LNCaP clone FGC (cell line): ENCODE results near the gene CSRNP3.

Experiments used
- DNase-seq: peaks from one replicate; pipeline ENCODE4 v3.0.0-alpha.2; 2011; ENCODE audit warnings: low read depth
- H3K4me3 ChIP-seq: 2 replicates; pipeline ENCODE4 v1.5.1; 2011; ENCODE audit warnings: mild to moderate bottlenecking, low read depth, low read length, control low read depth
- TF ChIP-seq, protein P1 (sequence below): IDR thresholded peaks from 2 replicates; pipeline ENCODE4 v1.5.1; 2012; ENCODE audit warnings: mild to moderate bottlenecking; ENCODE audit not compliant: control insufficient read depth, insufficient read depth; ENCODE audit errors: extremely low read depth

Gene CSRNP3

DNA sequence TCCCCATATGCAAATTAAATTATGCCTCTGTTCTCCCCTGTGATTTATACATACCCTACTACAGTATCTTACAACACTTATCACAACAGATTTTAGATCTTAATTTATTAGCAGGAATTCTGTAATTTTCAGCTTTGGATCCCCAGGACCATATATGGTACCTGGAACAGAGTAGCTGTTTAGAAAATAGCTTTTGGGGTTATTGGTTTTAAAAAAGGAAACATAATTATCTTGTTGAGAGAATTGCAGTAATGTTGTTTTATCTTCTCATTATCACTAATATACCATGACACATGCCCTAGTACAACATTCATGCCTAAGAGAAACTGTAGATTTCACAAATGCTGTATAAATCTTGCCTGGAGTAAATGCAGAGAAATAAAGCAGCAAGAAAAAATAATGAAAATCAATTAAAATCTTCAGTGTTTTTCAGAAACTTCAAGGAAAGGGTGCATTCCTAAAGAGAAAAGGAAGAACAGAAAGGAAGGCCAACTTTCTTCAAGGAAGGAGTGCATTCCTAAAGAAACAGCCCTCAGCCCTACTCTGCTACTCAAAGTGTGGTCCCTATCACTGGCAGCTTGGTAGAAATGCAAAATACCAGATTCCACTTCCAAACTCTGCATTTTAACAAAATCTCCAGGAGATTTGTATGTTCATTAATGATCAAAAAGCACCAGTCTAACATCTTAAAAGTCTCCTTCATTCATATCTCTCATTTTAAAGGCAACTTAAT lies 37.1 kb upstream of the CSRNP3 start:
- TF ChIP-seq, protein P1, sequence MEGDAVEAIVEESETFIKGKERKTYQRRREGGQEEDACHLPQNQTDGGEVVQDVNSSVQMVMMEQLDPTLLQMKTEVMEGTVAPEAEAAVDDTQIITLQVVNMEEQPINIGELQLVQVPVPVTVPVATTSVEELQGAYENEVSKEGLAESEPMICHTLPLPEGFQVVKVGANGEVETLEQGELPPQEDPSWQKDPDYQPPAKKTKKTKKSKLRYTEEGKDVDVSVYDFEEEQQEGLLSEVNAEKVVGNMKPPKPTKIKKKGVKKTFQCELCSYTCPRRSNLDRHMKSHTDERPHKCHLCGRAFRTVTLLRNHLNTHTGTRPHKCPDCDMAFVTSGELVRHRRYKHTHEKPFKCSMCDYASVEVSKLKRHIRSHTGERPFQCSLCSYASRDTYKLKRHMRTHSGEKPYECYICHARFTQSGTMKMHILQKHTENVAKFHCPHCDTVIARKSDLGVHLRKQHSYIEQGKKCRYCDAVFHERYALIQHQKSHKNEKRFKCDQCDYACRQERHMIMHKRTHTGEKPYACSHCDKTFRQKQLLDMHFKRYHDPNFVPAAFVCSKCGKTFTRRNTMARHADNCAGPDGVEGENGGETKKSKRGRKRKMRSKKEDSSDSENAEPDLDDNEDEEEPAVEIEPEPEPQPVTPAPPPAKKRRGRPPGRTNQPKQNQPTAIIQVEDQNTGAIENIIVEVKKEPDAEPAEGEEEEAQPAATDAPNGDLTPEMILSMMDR: no peak
- no peak overlapping the region for H3K4me3 ChIP-seq
- no peak for DNase-seq

DNA sequence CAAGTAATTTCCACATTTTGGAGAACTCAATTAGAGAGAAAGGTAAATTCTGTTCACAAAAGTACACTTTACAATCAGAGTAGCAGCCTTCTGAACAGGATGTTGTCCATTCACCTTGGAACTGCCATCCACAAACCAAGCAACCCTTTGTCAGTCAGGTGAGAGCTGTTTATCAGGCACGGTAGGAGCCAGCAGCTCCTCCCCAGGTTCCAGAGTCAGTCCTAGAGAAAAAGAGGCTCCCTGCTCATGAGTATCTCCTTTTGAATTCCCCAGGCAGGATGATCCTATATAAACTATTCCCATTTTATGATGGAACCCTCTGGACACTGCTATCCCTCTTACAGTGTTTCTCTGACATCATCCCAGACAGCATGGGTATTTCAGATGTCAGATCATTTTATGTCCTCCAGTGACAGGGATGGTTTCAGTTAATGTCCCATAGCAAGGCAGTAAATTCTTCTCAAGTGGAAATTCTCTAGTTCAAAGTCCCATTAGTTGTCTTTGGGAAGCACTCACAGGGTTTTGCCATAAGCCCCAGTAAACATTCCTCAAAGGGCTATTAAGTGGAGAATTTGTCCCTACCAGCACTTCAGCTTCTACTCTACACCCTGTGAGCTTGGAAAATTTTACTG lies 34.5 kb upstream of the CSRNP3 start:
- DNase-seq: no peak
- TF ChIP-seq, protein P1: no peak
- no peak overlapping the region for H3K4me3 ChIP-seq

DNA sequence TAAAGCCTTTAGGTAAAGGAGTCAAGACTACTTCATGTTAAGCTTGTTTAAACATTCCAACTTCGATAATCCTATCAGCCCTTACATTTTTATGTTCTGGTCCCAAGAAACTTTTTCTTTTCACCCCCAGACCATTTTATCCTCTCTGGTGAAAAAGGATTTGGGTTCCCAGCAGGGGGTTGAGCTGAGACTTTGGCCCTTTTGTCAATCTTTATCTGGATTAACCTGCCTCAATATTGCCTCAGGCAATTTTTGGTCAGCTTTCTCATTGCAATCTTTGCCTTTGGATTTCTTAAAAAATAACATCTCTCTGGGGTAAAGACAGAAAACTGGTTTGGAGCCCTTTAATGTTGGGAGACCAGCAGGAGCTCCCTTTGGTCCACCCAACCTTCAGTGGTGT lies 33.9 kb upstream of the CSRNP3 start:
- TF ChIP-seq, protein P1: no peak
- no peak overlapping the region for H3K4me3 ChIP-seq
- no peak for DNase-seq

DNA sequence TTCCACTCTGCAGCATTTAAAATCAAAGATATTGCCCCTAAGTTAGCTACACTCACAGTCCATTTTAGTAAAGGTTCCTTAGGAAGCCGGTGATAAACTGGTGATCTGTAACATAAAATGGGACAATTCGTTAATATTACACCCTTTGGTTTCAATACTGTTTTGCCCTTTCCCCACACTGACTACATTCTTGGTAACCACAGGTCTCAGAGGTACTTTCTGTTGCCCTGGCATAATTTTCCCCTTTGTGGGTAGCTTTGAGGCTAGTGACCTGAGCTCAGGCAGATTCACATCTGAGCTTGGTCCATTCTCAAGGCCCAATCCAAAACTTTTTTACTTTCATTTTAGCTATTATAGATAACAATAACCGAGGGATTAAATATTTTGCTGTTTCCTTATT lies 32.9 kb upstream of the CSRNP3 start:
- DNase-seq: no peak
- H3K4me3 ChIP-seq: no peak overlapping the region
- TF ChIP-seq, protein P1: no peak

DNA sequence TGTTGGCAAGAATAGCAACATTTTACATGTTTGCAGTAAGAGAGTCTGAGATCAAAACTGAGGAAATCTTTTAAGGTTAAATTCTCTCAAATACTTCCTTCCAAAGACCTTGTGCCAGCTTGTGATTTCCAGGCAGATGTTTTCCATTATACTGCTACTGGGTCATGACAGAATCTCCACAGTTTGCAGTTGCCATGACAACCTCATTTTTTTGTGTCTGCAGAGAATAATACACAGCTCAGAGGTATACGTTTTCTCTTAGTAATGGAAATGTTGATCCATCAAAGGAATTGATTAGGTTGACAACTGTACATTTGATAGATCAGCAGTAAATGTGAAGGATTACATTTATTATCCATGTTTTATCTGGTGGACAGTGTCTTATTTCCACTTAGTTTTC lies 29.1 kb upstream of the CSRNP3 start:
- TF ChIP-seq, protein P1: no peak
- no peak overlapping the region for H3K4me3 ChIP-seq
- no peak for DNase-seq

DNA sequence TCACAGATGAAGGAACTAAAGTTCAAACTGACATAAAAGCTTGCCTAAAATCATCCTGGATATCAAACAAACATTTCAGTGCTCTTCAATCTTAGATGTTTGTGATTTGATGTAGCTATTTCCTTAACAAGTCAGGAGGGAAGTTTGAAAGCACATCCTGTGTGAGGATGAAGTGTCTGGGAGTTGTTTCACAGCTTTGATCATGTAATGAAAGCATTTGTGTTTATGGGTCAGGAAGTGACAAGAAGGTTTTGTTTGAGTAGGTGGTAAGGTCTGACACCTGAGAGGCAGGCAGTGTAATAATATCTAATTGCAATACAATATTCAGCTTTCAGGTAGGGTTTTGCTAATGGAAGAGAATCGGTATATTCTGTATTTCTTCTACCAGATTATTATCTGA lies 26.0 kb upstream of the CSRNP3 start:
- no peak for DNase-seq
- TF ChIP-seq, protein P1: no peak
- no peak overlapping the region for H3K4me3 ChIP-seq

DNA sequence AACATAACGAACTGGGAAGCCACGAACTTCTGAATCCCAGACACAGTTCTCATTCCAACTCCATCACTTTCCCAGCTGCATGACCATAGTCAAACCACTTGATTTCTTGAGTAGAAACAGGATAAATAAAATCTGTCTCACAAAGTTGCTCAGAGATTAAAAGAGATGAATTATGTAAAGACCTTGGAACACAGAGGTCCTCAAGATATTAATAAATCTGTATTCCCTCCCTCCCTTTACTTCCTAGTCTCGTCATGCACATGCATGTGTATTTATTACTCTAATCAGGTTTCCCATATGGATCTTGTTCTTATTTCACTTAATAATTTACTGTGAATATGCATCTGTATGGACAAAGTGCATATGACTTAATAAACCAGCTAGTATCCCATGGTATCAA lies 21.1 kb upstream of the CSRNP3 start:
- TF ChIP-seq, protein P1: no peak
- no peak overlapping the region for H3K4me3 ChIP-seq
- DNase-seq: no peak
